ENCODE measurements around the gene SSH2. TPM values are rescaled to one million over a fixed set of nuclear protein-coding genes. Genes with fewer than 3 reads are reported as not detected.
"Not testable (repeated sequence)": the region's sequence is repeated elsewhere in the genome, so short reads cannot be mapped to it uniquely, and the experiment has no call there.

The SSH2 gene
- total RNA-seq, 1 experiment from 2014 or later, result 8.3 TPM

- DNase-seq (ENCODE audit: low spot score), result no peak
Observed at GRCh38 chr17:29836643-29837042, 93.4 kb downstream of the SSH2 start.

GRCh38 chr17:29835435-29836351, 94.3 kb downstream of the SSH2 start:
- DNase-seq (ENCODE audit: low spot score), result peak; percentile 73

DNA sequence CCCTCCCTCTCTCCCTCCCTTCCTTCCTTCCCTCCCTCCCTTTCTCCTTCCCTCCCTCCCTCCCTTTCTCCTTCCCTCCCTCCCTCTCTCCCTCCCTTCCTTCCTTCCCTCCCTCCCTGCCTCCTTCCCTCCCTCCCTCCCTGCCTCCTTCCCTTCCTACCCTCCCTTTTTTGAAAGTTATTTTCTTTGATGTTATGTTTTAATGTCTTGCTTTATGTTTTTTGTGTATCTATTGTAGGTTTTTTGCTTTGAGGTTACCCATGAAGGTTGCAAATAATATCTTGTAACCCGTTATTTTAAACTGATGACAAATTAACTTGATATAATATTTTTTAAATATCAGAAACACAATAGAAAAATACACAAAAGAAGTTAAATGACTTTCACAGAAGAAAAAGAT, 96.2 kb downstream of the SSH2 start:
- DNase-seq (ENCODE audit: low spot score), result no peak

DNA sequence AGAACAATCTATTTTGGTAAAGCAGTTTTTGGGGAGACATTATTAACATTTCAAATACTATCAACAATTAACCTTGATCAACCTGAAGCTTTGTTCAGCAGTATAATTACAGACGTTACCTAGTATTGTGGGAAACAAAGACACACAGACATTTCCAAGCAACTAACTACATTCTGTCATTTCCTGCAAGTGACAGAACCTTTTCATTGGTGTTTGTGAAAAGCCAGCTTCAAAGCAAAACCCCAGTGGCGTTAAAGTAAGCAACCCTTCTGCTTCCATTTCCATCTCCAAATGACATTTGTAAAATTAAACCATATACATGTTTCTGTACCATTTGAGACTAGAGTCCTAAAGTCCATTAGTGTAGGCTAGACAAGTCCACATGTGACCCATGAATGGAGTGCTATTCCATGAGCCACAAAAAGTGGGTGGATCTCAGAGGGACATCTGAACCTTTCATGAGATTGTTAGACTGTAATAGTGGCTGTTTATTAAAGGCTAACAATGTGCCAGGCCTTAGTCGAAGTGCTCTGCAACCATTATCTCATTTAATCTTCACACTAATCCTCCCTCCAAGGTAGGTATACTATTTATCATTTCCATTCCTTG, 101.2 kb downstream of the SSH2 start:
- no peak for DNase-seq (ENCODE audit: low spot score)

- no peak for DNase-seq (ENCODE audit: low spot score)
Observed at GRCh38 chr17:29827179-29827578, 102.8 kb downstream of the SSH2 start.

DNA sequence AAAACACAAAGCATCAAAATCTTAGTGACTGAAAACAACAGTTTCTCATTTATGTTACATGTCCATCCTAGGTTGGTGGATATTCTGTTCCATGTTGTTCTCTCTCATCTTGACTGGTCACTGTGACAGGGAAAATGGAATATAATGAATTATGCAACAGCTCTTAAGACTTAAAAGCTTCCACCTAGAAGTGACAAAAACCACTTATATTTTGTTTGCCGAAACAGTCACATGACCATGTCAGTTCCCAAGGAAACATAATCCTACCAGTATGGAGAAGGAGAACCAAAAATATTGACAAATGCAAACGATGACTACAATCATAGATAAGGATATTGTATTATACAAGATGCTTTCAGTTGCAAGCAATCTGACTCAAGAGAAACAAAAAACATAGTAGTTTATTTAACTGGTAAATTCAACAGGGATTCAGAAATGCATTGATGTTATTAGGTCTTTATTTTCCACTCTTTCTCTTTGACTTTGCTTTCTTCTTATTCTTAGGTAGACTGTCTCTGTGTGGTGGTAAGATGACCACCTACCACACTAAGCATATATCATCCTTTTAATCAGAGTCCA, 103.8 kb downstream of the SSH2 start:
- no peak for DNase-seq (ENCODE audit: low spot score)

GRCh38 chr17:29825604-29826003, 104.4 kb downstream of the SSH2 start:
- DNase-seq (ENCODE audit: low spot score), result peak; percentile 81

DNA sequence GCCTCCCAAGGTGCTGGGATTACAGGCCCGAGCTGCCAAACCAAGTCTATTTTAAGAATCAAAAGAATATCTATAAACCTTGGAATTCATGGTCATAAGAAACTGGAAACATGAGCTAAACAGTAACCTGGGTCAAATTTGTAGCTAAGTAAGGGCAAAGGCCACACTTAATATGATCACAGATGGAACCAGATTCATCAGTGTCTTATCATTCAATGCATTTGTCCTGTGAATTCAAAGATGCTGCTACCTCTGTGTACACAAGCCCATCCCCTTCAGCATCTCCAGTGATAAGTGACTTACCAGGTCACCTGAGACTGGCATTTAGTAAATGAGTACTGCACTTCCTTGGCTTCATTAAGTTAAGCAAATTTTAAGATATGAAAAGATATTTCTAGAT, 108.1 kb downstream of the SSH2 start:
- DNase-seq (ENCODE audit: low spot score), result no peak

DNA sequence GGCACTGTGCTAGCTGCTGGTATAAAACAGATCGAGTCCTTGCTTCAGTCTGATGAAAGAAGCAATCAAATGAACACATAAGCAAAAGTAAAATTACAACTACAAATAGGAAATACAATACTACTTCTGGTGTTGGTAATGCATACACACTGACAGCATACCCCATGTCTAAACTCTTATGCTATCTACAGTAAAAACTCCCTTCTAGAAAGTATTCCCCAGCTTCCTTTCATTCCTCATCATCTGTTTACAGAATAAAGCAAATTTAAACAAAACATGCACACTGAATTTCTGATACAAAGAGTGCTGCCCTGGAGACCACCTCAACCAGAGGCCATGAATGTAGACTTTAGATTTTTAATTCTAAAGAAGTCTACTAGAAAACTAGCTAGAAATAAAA, 109.6 kb downstream of the SSH2 start:
- no peak for DNase-seq (ENCODE audit: low spot score)

DNA sequence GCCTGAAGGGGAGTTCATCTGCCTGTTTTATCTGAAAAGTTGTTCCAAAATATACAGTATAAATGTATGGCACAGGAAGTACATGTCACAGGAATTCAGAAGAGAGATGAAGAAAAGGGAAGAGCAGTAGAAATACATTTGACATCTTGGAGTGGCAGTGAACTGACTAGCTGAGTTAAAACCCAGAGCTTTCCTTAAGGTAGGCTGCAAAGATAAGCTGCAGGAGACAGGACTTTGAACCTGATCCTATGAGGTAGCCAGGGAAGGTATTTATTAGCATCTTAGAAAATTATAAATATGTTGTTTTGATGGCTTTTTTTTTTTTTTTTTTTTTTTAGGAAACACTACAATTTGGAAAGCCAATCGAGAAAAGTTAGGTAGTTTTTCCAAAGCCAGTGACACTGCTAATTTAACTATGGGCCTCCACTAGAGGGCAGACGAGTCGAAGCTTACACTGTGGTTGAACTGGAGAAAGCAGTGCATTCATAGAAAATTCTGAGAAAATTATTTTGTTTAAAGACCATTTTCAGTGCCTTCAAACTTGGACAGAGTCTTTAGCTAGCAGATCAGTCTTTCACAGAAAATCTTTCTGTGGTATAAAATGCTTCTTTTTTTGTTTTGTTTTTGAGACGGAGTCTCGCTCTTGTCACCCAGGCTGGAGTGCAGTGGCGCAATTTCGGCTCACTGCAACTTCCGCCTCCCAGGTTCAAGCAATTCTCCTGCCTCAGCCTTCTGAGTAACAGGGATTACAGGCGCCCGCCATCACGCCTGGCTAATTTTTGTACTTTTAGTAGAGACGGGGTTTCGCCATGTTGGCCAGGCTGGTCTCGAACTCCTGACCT, 122.3 kb downstream of the SSH2 start:
- DNase-seq (ENCODE audit: low spot score), result peak; percentile 73

GRCh38 chr17:29802246-29802645, 127.8 kb downstream of the SSH2 start:
- no peak for DNase-seq (ENCODE audit: low spot score)

- DNase-seq (ENCODE audit: low spot score), result no peak
Observed at GRCh38 chr17:29800457-29800856, 129.6 kb downstream of the SSH2 start.

DNA sequence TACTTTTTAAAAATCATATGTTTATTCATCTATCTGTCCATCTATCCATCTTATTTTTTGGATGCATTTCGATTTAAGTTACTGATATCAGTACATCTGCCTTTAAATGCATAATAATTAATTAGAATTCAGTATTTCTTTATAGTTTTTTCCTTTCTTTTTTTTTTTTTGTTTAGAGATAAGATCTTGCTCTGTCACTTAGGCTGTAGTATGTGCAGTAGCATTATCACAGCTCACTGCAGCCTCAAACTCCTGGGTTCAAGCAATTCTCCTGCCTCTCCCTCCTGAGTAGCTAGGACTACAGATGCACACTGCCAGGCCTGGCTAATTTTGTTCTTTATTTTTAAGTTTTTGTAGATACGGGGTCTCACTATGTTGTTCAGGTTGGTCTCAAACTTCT, 133.4 kb downstream of the SSH2 start:
- no peak for DNase-seq (ENCODE audit: low spot score)

- no peak for DNase-seq (ENCODE audit: low spot score)
Observed at GRCh38 chr17:29793501-29793900, 136.5 kb downstream of the SSH2 start.

- no peak for DNase-seq (ENCODE audit: low spot score)
Observed at GRCh38 chr17:29791336-29792080, 138.5 kb downstream of the SSH2 start.

DNA sequence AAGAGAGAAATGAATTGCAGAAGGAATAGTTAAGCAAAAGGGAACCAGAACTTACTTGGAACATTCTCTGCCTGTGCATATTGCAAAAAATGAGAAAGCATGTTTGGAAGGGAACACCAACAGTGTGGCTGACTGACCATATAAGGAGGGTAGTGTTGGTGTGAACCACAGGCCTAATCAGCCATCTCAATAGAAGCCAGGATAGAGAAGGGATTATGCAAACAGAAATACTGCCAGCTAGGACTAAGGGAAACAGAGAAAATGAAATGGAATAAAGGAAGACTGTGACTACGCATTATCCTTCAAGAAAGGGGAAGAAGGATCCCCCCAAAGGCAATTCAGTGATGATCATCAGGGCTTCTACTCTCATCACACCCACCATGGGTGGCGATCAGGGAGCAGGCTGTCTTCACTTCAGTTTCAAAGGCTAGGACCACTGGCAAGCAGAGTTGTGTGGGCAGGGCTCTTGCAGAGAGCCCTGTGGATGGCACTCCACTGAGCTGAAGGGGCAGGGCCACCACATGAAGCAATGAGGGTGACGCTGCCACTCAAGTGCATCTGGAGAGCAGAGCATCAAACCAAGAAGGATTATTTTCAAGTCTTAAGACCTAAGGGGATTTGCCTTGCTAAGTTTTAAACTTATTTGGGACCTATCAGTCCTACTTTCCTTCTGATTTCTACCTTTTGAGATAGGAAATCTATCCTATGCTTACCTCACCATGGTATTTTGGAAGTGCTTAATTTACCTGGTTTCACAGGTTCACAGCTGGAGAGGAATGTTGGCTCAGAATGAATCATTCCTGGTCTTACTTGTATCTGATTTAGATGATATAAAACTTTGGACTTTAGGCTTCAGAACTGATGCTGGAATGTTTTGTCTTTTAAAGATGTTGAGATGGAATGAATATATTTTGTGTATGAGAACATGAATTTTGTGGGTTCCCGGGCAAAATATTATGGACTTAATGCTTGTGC, 140.5 kb downstream of the SSH2 start:
- DNase-seq (ENCODE audit: low spot score), result no peak

GRCh38 chr17:29787995-29788394, 142.0 kb downstream of the SSH2 start:
- no peak for DNase-seq (ENCODE audit: low spot score)

GRCh38 chr17:29782917-29783316, 147.1 kb downstream of the SSH2 start:
- no peak for DNase-seq (ENCODE audit: low spot score)

DNA sequence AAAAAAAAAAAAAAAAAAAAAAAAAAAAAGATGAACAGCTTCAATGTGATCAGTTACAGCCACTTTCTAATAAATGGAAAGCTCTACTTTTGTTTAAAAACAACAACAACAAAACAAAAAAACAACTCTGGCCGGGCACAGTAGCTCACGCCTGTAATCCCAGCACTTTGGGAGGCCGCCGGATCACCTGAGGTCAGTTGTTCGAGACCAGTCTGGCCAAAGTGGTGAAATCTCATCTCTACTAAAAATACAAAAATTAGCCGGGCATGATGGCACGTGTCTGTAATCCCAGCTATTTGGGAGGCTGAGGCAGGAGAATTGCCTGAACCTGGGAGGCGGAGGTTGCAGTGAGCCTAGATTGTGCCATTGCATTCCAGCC, 150.2 kb downstream of the SSH2 start:
- DNase-seq (ENCODE audit: low spot score), result not testable (repeated sequence)
